Fibroblast of lung (primary cell): ENCODE measurements around the gene SSPN.

Source experiments
- CTCF ChIP-seq, 2 donors: IDR thresholded peaks in 1 of 2; conservative IDR thresholded peaks in 1 of 2; 1 replicate in 1 of 2; 2 replicates in 1 of 2; pipeline ENCODE4 v1.5.1; 2011 to 2012; ENCODE audit warnings: low read length in 2 of 2, control low read depth in 1 of 2, inconsistent platforms in 1 of 2, low read depth in 1 of 2, mild to moderate bottlenecking in 1 of 2
- EZH2 ChIP-seq: IDR thresholded peaks from 2 replicates; pipeline ENCODE4 v1.5.1; 2012; ENCODE audit warnings: low read length, control low read depth, mild to moderate bottlenecking; ENCODE audit errors: missing control alignments

DNA sequence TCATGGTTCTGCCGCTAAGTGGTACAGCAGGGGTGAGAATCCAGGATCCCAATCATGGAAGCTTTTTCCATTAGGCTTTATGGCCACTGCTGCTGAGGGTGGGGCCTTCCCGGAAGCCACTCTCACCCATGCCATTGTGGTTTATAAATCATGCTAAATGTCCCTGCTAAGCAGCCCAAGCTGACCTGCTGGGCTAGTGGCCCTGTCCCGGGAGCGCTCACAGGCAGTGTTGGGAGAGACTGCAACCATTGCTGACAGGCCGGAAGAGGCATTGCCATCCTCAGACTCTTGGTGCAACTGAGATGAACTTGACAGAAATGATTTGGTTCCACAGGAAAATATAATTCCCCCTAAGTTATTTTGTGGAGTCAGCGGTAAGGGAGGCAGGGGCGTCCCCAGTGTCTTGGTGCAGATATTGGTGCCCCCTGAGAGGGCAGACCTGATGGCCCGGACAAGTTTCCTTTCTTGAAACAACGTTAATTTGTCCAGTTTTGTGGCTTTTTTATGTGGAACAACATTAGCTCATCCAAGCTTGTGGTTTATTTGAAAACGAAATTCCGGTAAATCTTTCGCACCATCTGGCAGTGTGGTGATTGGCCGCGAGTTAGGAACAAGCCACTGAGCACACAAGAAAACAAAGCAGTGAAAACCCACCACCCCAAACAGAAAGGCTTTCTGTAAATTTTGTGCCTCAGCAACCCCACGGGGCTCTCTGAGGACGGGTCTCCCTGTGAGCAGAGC is 82.3 kb downstream of the SSPN start:
- TF ChIP-seq CTCF (conservative IDR thresholded peaks at IDR 0.05 in 1 of 2, IDR thresholded peaks at IDR 0.05 in 1 of 2; ENCODE audit: low read depth in 1 of 2, low read length in 2 of 2), result no peak
- TF ChIP-seq EZH2, result no peak
